ENCODE data around the gene ASTN2.
A peak's percentile ranks its signal among the peaks of the same experiment; 100 is the strongest.

The ASTN2 gene

DNA sequence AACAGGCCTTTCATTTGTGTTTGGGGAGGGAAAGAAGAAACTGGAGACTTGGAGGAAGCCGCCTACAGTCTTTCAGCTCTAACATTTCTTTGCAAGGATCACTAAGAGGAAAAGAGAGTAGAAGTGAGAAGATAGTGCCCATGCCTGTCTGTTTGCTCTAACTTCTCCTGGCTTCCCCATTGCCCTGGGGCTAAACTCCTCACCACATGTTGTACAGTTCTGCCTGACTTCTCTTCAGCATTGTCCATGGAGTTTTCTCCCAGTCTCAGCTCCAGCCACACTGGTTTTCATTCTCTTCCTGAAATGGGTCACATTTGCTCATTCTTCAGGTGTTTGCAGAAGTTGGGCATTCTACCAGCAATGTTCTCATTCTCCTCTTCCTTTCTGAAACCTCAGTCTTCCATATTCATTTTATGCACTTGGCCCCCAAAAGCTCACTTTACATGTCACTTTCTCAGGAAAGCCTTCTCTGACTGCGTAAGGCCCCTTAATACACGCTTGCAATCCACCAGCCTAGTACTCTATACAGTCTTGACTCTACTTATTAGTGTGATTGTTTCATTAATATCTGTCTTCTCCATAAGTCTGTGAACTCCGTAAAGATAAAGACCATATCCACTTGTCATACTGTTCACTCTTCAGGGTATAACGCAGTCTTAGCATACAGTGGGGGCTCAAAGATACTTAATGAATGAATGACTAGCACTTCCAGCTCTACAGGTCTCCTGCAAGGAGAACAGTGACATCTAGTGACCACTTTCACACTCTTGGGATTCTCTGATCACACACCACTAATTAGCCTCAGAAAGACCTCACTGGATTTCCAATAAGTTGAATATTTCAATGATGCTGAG, 768.0 kb downstream of the ASTN2 start:
- in situ Hi-C loops (cut with MboI; ENCODE audit: low pct_unique_long_range_greater_than_20kb, low sequenced_read_pairs, unreplicated experiment): no loop called here
- no peak for DNase-seq (ENCODE audit: low spot score)
- TF ChIP-seq, protein P1, sequence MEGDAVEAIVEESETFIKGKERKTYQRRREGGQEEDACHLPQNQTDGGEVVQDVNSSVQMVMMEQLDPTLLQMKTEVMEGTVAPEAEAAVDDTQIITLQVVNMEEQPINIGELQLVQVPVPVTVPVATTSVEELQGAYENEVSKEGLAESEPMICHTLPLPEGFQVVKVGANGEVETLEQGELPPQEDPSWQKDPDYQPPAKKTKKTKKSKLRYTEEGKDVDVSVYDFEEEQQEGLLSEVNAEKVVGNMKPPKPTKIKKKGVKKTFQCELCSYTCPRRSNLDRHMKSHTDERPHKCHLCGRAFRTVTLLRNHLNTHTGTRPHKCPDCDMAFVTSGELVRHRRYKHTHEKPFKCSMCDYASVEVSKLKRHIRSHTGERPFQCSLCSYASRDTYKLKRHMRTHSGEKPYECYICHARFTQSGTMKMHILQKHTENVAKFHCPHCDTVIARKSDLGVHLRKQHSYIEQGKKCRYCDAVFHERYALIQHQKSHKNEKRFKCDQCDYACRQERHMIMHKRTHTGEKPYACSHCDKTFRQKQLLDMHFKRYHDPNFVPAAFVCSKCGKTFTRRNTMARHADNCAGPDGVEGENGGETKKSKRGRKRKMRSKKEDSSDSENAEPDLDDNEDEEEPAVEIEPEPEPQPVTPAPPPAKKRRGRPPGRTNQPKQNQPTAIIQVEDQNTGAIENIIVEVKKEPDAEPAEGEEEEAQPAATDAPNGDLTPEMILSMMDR (IDR thresholded peaks at IDR 0.05; ENCODE audit: extremely low read depth, insufficient read depth, missing control alignments): peak; percentile 56

DNA sequence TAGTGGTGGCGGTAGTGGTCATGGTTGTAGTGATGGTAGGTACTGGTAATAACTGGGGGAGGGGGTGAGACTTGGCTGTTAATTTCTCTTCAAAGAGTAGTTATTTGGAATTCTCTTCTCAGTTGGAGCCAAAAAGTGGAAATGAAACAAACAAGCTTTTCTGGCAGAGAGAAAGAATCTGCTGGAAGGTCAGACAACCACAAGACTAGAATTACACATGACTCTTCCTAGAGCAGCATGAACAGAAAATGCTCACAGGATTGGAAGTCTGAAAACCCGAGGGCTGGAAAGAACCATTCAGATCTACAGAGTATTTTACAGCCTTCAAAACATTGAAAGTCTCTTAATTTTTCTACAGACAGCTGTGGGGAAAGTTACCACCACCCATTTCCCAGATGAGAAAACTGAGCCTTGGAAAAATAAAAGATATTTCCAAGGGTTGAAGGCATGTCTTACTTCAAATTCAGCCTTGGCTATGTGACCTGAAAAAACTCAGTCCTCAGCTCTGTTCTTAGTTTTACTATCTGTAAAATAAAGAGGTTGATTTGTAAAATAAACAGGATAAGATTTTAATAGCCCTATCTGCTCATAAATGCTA, 770.7 kb downstream of the ASTN2 start:
- in situ Hi-C loops (cut with MboI; ENCODE audit: low pct_unique_long_range_greater_than_20kb, low sequenced_read_pairs, unreplicated experiment): no loop called here
- DNase-seq (ENCODE audit: low spot score): no peak
- TF ChIP-seq, protein P1 (IDR thresholded peaks at IDR 0.05; ENCODE audit: extremely low read depth, insufficient read depth, missing control alignments): no peak

DNA sequence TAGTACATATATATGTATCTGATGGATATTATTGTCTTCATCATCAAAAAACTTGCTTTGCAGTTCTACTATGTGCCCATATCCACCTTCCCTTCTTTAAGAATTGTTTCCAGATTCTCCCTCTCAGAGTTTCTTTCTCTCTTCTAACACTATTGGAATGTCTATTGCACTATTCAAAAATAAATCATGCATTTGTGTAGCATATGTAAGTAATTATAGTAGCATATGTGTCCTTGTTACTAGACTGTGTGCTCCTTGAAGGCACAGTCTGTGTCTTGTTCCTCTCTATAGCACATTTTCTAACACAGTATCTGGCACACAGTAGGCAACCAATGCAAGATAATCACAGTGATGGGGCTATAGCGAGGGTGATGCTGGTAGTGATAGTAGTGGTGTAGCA, 771.2 kb downstream of the ASTN2 start:
- no peak for DNase-seq (ENCODE audit: low spot score)
- TF ChIP-seq, protein P1 (IDR thresholded peaks at IDR 0.05; ENCODE audit: extremely low read depth, insufficient read depth, missing control alignments): no peak
- in situ Hi-C loops (cut with MboI; ENCODE audit: low pct_unique_long_range_greater_than_20kb, low sequenced_read_pairs, unreplicated experiment): no loop called here

DNA sequence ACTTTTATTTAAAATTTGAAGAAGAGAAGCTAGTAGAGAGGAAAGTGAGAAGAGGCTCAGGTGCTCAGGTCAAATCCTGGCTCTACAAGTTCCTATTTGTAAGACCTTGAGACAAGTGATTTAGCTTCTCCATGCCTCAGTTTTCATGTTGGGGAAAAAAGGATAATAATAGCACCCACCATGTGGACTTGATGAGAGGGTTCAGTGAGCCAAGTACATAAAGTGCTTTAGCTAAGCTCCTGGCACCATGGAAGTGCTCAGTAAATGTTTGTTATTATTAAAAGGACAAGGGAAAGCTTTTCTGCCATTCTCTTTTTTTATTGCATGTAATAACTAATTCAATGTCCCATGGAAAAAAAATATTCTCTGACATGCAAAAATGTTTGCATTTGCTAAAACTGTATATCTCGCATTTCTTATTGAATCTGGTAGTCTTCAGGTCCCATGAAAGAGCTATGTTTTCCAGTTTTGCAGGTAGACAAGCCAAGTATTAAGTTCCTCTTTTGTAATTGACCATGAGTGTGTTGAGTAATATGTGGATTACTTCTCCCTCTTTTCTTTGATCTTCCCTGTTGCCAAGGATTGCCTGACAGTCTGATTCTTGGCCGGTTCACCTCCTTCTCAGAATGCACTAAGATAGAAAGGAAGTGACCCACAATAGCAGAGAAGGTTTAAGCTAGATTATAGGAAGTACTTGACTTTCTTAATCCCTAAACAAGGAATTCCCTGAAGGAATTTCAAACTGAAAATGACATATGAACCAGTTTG, 773.4 kb downstream of the ASTN2 start:
- TF ChIP-seq, protein P1 (IDR thresholded peaks at IDR 0.05; ENCODE audit: extremely low read depth, insufficient read depth, missing control alignments): no peak
- in situ Hi-C loops (cut with MboI; ENCODE audit: low pct_unique_long_range_greater_than_20kb, low sequenced_read_pairs, unreplicated experiment): no loop called here
- no peak for DNase-seq (ENCODE audit: low spot score)

DNA sequence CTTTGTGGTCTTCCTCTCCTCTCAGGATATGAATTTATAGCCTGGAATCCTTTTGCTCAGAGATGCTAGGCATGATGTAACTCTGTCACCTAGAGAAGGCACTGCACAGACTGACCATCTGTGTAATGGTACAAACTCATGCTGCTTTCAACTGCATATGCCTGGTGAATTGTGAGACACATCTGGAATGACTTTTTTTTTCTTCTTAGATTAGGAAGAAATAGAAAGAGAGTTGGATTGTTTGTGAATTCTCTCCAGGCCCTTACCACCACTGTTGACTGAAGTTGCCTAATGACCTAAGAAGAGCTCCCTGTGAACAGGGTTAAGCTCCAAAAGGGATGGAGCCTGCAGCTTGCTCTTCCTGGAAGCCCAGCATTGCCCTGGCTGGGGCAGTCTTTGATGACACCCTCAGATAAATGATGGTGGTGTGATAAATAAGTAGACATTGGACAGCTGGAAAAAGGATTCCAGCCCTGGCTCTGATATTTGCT, 775.6 kb downstream of the ASTN2 start:
- in situ Hi-C loops (cut with MboI; ENCODE audit: low pct_unique_long_range_greater_than_20kb, low sequenced_read_pairs, unreplicated experiment): no loop called here
- TF ChIP-seq, protein P1 (IDR thresholded peaks at IDR 0.05; ENCODE audit: extremely low read depth, insufficient read depth, missing control alignments): no peak
- DNase-seq (ENCODE audit: low spot score): no peak

DNA sequence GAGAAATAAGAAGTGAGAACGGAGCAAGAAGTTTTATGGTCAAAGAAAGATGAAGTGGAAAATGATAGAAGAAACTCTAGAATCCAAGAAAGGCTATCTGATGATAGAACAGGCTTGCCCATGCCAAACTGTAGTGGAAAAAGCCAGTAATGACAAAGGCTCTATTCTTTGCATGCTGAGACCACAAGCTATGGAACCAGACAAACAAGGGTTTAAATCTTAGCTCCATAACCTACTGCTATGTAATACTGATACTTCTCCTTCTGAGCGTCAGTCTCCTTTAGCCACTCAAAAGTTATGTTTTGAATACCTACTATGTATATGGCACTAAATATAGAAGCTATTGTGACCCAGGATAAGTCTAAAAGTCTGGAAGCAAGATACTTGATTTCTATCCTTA, 778.9 kb downstream of the ASTN2 start:
- TF ChIP-seq, protein P1 (IDR thresholded peaks at IDR 0.05; ENCODE audit: extremely low read depth, insufficient read depth, missing control alignments): no peak
- DNase-seq (ENCODE audit: low spot score): no peak
- in situ Hi-C loops (cut with MboI; ENCODE audit: low pct_unique_long_range_greater_than_20kb, low sequenced_read_pairs, unreplicated experiment): no loop called here

All from GM13977 (cell line).